ENCODE results near the gene PAGE2. TPM values are rescaled to one million over a fixed set of nuclear protein-coding genes. Genes with fewer than 3 reads are reported as not detected.

PAGE2 gene
- total and polyA plus RNA-seq, 2 donors (not counting 3 experiments of a cell fraction or from before 2014, with no cell fraction given): not detected

GRCh38 chrX:55099162-55099561, 10.3 kb downstream of the PAGE2 start:
- H3K27ac ChIP-seq (ENCODE audit: insufficient read depth, low read depth, low read length): no peak overlapping the region
- H3K4me3 ChIP-seq (replicated peaks in 1 of 3; ENCODE audit: insufficient read depth in 1 of 3, low read depth in 1 of 3, low read length in 3 of 3): no peak overlapping the region
- intact Hi-C loops (cut with micrococcal nuclease) (no loop called here), dilution Hi-C loops (cut with MboI; ENCODE audit: extremely low pct_ligation_motif_present, low sequenced_read_pairs) (no loop called here)
- no peak overlapping the region for H3K4me2 ChIP-seq (ENCODE audit: insufficient read depth, low read length)
- no TSS peak for BruUV-seq (replicated peaks)
- no peaks in the 10 kb centered on the region for H3K27me3 ChIP-seq (ENCODE audit: control insufficient read depth in 2 of 2, insufficient read depth in 2 of 2, low read length in 2 of 2)
- no peaks in the 10 kb centered on the region for H4K20me1 ChIP-seq (replicated peaks; ENCODE audit: control insufficient read depth, extremely low read depth, insufficient read depth, low read length)
- no peak for TF ChIP-seq JUN (IDR thresholded peaks at IDR 0.05; ENCODE audit: borderline replicate concordance, insufficient read depth, insufficient read length, low read depth)
- H3K4me1 ChIP-seq (ENCODE audit: control insufficient read depth, extremely low read depth, insufficient read depth, low read length): no peaks in the 10 kb centered on the region
- FAIRE-seq (no peak), DNase-seq (ENCODE audit: low read depth, low spot score) (no peak)
- ChIA-PET POLR2A (no interaction called here), CTCF (no interaction called here)
- H3K9me3 ChIP-seq (replicated peaks; ENCODE audit: control insufficient read depth, insufficient read depth, low read length): no peaks in the 10 kb centered on the region
- no peak overlapping the region for H3K9ac ChIP-seq (replicated peaks; ENCODE audit: extremely low read depth, insufficient read depth, low read length)
- no peaks in the 10 kb centered on the region for H3K79me2 ChIP-seq (ENCODE audit: control insufficient read depth, insufficient read depth, low read length)
- H2AFZ ChIP-seq (ENCODE audit: low read depth, low read length): no peak overlapping the region
- H3K9me1 ChIP-seq (replicated peaks; ENCODE audit: control insufficient read depth, extremely low read depth, insufficient read depth, low read length): no peaks in the 10 kb centered on the region
- no peaks in the 10 kb centered on the region for H3K36me3 ChIP-seq (ENCODE audit: control insufficient read depth in 2 of 2, extremely low read depth in 1 of 2, insufficient read depth in 2 of 2, low read length in 2 of 2)

- no peak for FAIRE-seq
- Histone ChIP-seq H3K9me1 (replicated peaks; ENCODE audit: control insufficient read depth, extremely low read depth, insufficient read depth, low read length) (no peaks in the 10 kb centered on the region), H2AFZ (ENCODE audit: low read depth, low read length) (no peak overlapping the region), H3K4me1 (ENCODE audit: control insufficient read depth, extremely low read depth, insufficient read depth, low read length) (no peaks in the 10 kb centered on the region), H3K27ac (ENCODE audit: insufficient read depth, low read depth, low read length) (no peak overlapping the region), H4K20me1 (replicated peaks; ENCODE audit: control insufficient read depth, extremely low read depth, insufficient read depth, low read length) (no peaks in the 10 kb centered on the region), H3K4me3 (replicated peaks in 1 of 3; ENCODE audit: insufficient read depth in 1 of 3, low read depth in 1 of 3, low read length in 3 of 3) (no peak overlapping the region), H3K9ac (replicated peaks; ENCODE audit: extremely low read depth, insufficient read depth, low read length) (no peak overlapping the region), H3K27me3 (ENCODE audit: control insufficient read depth in 2 of 2, insufficient read depth in 2 of 2, low read length in 2 of 2) (no peaks in the 10 kb centered on the region), H3K36me3 (ENCODE audit: control insufficient read depth in 2 of 2, extremely low read depth in 1 of 2, insufficient read depth in 2 of 2, low read length in 2 of 2) (no peaks in the 10 kb centered on the region), H3K4me2 (ENCODE audit: insufficient read depth, low read length) (no peak overlapping the region), H3K9me3 (replicated peaks; ENCODE audit: control insufficient read depth, insufficient read depth, low read length) (no peaks in the 10 kb centered on the region), H3K79me2 (ENCODE audit: control insufficient read depth, insufficient read depth, low read length) (no peaks in the 10 kb centered on the region)
- CTCF ChIA-PET: no interaction called here
- POLR2A ChIA-PET: no interaction called here
- DNase-seq (ENCODE audit: low read depth, low spot score): no peak
- intact Hi-C loops (cut with micrococcal nuclease): no loop called here
- no TSS peak for BruUV-seq (replicated peaks)
- TF ChIP-seq FOS (IDR thresholded peaks at IDR 0.05; ENCODE audit: borderline replicate concordance, insufficient read depth, low read length): no peak
- no peak for TF ChIP-seq POLR2A (IDR thresholded peaks at IDR 0.05; ENCODE audit: low read depth, low read length)
- no peak for TF ChIP-seq EZH2 (IDR thresholded peaks at IDR 0.05; ENCODE audit: borderline replicate concordance, low read depth, low read length, severe bottlenecking)
- TF ChIP-seq MYC (IDR thresholded peaks at IDR 0.05; ENCODE audit: low read depth, low read length): no peak
- TF ChIP-seq MAX (IDR thresholded peaks at IDR 0.05; ENCODE audit: insufficient read depth, insufficient read length): no peak
- TF ChIP-seq JUN (IDR thresholded peaks at IDR 0.05; ENCODE audit: borderline replicate concordance, insufficient read depth, insufficient read length, low read depth): no peak
- TF ChIP-seq GATA2 (IDR thresholded peaks at IDR 0.05; ENCODE audit: insufficient read depth, insufficient read length, low read depth, low read length): no peak
- dilution Hi-C loops (cut with MboI; ENCODE audit: extremely low pct_ligation_motif_present, low sequenced_read_pairs): no loop called here
Observed at GRCh38 chrX:55102754-55103153, 13.9 kb downstream of the PAGE2 start.

Data from endothelial cell of umbilical vein (primary cell).